ENCODE measurements around the gene PBX1. TPM values are rescaled to one million over a fixed set of nuclear protein-coding genes. Genes with fewer than 3 reads are reported as not detected.

PBX1 gene
- total RNA-seq, 1 donor from 2014 or later, result 4.8 TPM

GRCh38 chr1:164756741-164757140, 197.8 kb downstream of the PBX1 start:
- no peak for DNase-seq (ENCODE audit: low read depth, low spot score)

DNA sequence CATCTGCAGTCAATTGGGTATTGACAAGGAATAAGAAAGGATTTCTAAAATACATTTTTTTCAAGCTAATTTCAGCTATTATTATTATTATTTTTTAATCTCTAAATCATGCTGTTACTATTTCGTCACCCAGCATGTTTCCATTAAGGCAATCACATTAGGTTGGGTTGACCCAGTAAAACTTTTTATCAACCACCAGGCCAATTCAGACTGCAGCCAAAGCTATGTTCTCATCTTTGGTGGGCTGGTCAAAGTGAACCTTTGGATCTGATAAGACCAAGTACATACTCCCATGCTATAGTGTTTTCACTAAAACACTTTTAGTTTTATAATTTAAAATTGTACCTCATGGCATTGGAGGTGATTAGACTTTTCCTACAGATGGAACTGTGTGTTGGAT, 198.6 kb downstream of the PBX1 start:
- no peak for DNase-seq (ENCODE audit: low read depth, low spot score)

- no peak for DNase-seq (ENCODE audit: low read depth, low spot score)
Measured at GRCh38 chr1:164759144-164759920, 200.3 kb downstream of the PBX1 start.

DNA sequence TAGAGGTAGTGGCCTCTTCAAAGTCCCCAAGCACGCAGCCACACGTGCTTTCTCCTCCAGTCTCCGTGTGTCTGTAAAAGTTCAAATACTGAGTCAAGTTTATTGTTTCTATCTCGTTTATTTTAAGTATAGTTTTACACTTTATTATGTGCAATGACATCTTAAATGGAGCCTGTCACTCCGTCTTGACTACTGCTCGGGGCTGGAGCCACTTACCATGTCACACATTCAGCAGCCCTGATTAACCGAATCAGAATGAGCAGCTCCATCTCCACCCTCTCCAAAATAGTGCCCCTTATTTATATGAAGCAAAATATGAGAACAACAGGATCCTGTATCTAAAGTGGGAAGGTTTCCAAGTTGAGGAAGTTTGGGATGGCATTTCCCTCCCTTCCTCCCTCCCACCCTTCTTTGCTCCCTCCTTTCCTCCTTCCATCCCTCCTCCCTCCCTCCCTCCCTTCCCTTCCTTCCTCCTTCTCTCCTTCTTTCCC, 201.0 kb downstream of the PBX1 start:
- DNase-seq (ENCODE audit: low read depth, low spot score), result no peak

DNA sequence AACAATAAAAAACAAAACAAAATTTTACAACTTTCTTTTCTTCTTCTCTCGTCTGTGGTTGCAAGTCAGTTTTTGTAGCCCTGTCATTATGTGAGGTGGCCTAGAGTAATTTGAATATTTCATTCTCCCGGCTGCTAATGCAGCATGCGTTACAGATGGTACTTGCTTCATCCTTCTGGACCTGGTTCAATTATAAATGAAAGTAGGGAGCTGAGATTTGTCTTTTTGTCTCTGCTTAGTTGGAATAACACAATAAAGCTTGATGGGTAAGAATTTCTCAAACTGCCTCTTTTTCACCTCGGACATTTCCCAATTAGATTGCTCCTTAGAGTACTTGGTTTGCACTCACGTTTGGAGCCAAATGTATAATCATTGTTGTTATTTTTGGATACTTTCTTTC, 201.6 kb downstream of the PBX1 start:
- no peak for DNase-seq (ENCODE audit: low read depth, low spot score)

DNA sequence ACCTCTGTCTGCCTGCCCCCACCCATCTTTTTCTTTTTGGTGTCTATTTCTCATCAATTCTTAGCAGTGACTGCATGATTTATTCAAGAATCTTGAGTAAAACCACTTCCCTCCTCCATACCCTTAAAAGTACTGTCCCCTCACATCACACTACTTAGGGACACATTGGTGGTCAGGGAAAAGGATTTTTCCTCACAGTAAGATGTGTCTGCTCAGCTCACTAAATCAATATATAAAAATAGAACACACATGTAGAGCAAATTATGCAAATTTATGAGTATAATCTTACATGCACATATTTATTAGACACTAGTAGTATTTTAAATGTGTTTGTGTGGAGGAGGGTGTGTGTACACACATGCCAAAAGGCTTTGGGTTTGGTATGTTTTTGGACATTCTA, 202.0 kb downstream of the PBX1 start:
- DNase-seq (ENCODE audit: low read depth, low spot score), result no peak

GRCh38 chr1:164763098-164763497, 204.1 kb downstream of the PBX1 start:
- DNase-seq (ENCODE audit: low read depth, low spot score), result no peak

- no peak for DNase-seq (ENCODE audit: low read depth, low spot score)
Measured at GRCh38 chr1:164764333-164764732, 205.3 kb downstream of the PBX1 start.

DNA sequence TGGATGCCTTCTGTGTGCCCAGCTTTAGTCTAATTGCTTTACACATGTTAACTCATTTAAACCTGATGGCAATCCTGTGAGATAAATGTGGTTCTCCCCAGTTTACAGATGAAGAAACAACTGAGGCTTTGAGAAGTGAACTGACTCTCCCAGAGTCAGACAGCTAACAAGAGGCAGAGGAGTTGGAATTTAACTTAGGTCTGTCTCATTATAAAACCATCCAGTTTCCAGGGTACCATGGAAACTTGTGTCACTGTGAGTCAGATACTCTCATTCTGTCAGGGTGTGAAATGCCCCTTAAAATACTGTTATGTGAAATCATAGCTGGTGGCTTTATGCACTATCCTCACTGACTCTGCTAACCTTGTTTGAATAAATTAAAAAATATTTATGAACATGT, 206.6 kb downstream of the PBX1 start:
- DNase-seq (ENCODE audit: low read depth, low spot score), result no peak

DNA sequence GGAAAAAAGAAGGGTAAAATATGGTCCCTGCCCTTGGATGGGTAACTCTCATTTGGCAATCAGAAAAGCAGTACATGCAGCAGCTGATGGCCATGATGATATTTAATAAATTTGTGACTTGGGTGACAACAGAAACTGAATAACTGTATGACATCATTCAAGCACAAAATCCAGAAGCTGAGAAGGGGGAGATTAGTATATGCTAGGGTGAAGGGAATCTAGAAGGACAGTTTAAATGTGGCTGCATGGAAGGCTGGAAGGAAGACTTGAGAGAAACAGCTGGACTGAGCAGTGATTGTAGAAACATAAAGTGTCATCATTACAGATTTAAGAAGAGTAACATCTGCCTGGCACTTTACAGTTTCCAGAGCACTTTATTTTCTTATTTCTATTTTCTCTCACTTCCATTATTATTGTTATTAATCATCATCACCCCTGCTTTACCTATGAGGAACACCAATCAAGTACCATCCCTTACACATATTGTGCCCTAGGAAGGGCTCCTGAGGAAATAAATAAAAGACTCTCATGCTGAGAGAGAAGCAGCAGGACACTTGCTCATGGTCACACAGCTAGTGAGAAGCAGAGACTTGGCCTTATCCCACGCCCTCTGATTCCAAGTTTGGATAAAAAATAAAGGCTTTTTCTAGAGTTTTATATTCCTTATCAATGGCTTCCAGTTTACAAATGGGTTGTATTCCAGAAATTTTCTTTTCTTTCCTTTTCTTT, 207.2 kb downstream of the PBX1 start:
- no peak for DNase-seq (ENCODE audit: low read depth, low spot score)

- DNase-seq (ENCODE audit: low read depth, low spot score), result no peak
Measured at GRCh38 chr1:164767752-164768402, 208.9 kb downstream of the PBX1 start.

DNA sequence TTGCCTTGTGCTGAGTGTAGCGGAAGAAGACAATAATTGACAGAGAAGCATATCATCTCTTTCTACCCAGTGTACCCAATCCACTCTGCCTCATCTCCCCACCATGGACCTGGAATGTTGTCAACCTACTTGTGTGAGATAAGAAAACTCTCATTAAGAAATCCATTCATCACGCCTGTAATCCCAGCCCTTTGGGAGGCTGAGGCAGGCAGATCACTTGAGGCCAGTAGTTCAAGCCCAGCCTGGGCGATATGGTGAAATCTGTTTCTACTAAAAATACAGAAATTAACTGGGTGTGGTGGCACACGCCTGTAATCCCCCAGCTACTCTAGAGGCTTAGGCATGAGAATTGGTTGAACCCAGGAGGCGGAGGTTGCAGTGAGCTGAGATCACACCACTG, 209.6 kb downstream of the PBX1 start:
- DNase-seq (ENCODE audit: low read depth, low spot score), result no peak

DNA sequence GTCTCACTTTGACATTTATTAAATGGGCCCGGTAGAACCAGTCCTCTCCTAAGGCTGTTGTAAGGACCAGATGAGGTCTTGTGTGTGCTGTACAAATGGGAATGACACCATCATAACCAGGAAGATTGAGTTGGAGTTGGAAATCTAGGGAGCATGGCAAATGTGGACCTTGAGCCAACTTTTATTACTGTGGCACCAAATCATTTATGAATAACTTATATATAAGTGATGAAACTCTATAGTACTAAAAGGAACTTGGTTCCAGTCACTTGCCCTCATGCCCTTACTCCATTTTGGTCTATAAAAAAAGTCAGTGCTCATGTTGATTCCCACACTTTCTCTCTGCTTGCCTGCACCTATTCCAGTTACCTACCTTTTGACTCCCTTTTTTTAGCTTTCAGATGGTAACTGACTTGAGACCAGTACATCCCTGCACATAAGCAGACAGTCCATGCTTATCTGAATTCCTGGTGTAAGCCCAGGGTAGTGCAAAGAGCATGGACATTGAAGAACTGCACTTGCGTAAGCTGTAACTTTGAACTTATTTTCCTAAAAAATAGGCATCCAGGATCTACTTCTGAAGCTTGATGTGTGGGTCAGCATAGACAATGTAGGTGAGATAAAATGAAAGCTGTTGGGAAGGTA, 210.6 kb downstream of the PBX1 start:
- DNase-seq (ENCODE audit: low read depth, low spot score), result no peak

DNA sequence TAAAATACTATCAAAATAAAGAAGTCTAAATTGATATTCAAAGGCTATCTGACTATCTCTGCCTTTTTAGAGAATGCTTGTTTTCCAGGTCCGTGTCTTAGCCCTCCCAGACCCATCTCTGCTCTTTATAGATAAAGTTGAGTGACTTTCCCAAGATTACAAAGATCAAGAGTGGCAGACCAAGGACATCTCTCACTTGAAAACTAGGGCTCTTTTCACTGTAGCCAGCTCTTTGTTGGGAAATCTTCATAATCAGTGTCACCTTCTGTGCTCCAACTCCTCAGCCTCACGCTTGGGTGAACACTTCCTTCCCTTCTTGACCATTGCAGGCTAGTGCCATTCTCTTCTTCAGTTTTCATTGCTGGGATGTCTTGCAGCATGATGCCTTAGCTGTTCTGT, 211.1 kb downstream of the PBX1 start:
- no peak for DNase-seq (ENCODE audit: low read depth, low spot score)

DNA sequence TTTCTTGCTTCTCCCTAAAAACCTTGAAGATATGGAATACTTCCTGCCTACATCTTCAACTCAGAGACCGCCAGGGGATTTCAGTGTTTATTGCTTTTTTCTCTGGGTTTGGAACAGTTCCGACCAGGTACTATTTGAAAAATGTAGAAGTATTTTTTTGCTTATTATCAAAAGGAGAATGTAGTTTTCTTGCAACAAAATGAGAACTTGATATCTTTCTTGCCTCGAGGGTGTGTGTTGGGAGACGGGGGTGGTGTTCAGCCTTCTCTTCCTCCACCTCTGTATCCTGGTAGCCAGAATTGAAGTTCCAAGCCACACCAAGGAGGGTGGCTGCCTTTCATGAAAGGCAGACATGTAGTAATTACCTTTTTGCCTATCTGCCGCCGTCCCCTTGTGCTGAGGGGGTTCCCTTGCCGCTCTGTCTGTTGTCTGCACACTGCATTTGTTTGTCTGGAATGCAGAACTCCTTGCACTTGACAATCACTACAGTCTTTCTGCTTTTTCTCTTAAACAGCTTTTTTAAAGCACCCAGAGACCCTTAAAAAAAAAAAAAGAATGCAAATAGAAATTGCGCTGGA, 212.1 kb downstream of the PBX1 start:
- DNase-seq (ENCODE audit: low read depth, low spot score), result no peak

GRCh38 chr1:164771619-164772361, 212.8 kb downstream of the PBX1 start:
- no peak for DNase-seq (ENCODE audit: low read depth, low spot score)

- no peak for DNase-seq (ENCODE audit: low read depth, low spot score)
Measured at GRCh38 chr1:164772635-164773034, 213.7 kb downstream of the PBX1 start.

- DNase-seq (ENCODE audit: low read depth, low spot score), result no peak
Measured at GRCh38 chr1:164773102-164773501, 214.1 kb downstream of the PBX1 start.

GRCh38 chr1:164774413-164774812, 215.4 kb downstream of the PBX1 start:
- no peak for DNase-seq (ENCODE audit: low read depth, low spot score)

- no peak for DNase-seq (ENCODE audit: low read depth, low spot score)
Measured at GRCh38 chr1:164774819-164775654, 216.1 kb downstream of the PBX1 start.

Measured in pulmonary artery endothelial cell (primary cell).